Measurements from ENCODE around the gene SLC19A2.

GRCh38 chr1:169426174-169426705 lies 59.5 kb downstream of the SLC19A2 start:
- TF ChIP-seq, protein P1, sequence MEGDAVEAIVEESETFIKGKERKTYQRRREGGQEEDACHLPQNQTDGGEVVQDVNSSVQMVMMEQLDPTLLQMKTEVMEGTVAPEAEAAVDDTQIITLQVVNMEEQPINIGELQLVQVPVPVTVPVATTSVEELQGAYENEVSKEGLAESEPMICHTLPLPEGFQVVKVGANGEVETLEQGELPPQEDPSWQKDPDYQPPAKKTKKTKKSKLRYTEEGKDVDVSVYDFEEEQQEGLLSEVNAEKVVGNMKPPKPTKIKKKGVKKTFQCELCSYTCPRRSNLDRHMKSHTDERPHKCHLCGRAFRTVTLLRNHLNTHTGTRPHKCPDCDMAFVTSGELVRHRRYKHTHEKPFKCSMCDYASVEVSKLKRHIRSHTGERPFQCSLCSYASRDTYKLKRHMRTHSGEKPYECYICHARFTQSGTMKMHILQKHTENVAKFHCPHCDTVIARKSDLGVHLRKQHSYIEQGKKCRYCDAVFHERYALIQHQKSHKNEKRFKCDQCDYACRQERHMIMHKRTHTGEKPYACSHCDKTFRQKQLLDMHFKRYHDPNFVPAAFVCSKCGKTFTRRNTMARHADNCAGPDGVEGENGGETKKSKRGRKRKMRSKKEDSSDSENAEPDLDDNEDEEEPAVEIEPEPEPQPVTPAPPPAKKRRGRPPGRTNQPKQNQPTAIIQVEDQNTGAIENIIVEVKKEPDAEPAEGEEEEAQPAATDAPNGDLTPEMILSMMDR (IDR thresholded peaks at IDR 0.05; ENCODE audit: extremely low read depth in 1 of 2, insufficient read depth in 1 of 2, low read depth in 1 of 2, low read length in 2 of 2) = no peak
- TF ChIP-seq MAX (IDR thresholded peaks at IDR 0.05; ENCODE audit: insufficient read depth, insufficient read length) (no peak), EZH2 (IDR thresholded peaks at IDR 0.05; ENCODE audit: borderline replicate concordance, low read depth, low read length, severe bottlenecking) (no peak), POLR2AphosphoS5 (IDR thresholded peaks at IDR 0.05; ENCODE audit: insufficient read depth, low read depth, low read length) (no peak), POLR2A (IDR thresholded peaks at IDR 0.05; ENCODE audit: low read depth, low read length) (no peak), GATA2 (IDR thresholded peaks at IDR 0.05; ENCODE audit: insufficient read depth, insufficient read length, low read depth, low read length) (no peak), MYC (IDR thresholded peaks at IDR 0.05; ENCODE audit: low read depth, low read length) (no peak)

All from endothelial cell of umbilical vein (primary cell).